Upper lobe of left lung (tissue), 4 donors: Measurements from ENCODE around the gene RERE.

Experiments used
- EP300 ChIP-seq, 4 donors: sonication (generic); formaldehyde crosslinking; IDR thresholded peaks; one replicate each; pipeline ENCODE4 v1.5.1; 2017; ENCODE audit warnings: antibody characterized with exemption in 4 of 4, control low read depth in 2 of 4
- POLR2A ChIP-seq, 4 donors: fragments of 450-650 bp; IDR thresholded peaks; one replicate each; pipeline ENCODE4 v1.5.1; 2016 to 2017; ENCODE audit warnings: antibody characterized with exemption in 4 of 4, mild to moderate bottlenecking in 2 of 4
- POLR2AphosphoS5 ChIP-seq, 2 donors: sonication (generic); formaldehyde crosslinking; IDR thresholded peaks; one replicate each; pipeline ENCODE4 v1.5.1; 2017; ENCODE audit warnings: antibody characterized with exemption in 2 of 2
- TF ChIP-seq, protein P1 (sequence below), 6 experiments: fragments of 450-650 bp in 4 of 6; fragments of 200-600 bp in 2 of 6; sonication (generic) in 2 of 6; IDR thresholded peaks; one replicate each; pipeline ENCODE4 v1.5.1; 2016 to 2019; ENCODE audit warnings: antibody characterized with exemption in 6 of 6

DNA sequence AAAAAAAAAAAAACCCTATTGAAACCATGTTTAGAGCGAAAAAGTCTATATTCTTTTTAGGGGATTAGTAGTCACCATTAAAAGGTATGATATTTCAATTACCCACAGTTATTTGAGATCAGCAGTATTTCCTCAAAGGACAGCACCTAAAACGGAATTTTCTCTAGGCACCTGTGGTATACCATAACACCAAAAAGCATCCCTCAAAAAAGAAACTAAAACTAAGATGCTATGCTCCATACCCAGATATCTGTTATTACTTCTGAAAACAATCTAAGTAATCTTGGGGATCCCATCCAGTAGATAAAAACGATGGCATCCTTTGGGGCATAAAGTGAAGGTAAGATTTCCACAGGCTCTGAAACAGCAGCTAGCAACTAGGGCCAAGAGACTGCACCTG lies 89.0 kb downstream of the RERE start:
- TF ChIP-seq EP300 (IDR thresholded peaks at IDR 0.05): no peak
- TF ChIP-seq, protein P1, sequence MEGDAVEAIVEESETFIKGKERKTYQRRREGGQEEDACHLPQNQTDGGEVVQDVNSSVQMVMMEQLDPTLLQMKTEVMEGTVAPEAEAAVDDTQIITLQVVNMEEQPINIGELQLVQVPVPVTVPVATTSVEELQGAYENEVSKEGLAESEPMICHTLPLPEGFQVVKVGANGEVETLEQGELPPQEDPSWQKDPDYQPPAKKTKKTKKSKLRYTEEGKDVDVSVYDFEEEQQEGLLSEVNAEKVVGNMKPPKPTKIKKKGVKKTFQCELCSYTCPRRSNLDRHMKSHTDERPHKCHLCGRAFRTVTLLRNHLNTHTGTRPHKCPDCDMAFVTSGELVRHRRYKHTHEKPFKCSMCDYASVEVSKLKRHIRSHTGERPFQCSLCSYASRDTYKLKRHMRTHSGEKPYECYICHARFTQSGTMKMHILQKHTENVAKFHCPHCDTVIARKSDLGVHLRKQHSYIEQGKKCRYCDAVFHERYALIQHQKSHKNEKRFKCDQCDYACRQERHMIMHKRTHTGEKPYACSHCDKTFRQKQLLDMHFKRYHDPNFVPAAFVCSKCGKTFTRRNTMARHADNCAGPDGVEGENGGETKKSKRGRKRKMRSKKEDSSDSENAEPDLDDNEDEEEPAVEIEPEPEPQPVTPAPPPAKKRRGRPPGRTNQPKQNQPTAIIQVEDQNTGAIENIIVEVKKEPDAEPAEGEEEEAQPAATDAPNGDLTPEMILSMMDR (IDR thresholded peaks at IDR 0.05): no peak
- no peak for TF ChIP-seq POLR2A (IDR thresholded peaks at IDR 0.05)
- TF ChIP-seq POLR2AphosphoS5 (IDR thresholded peaks at IDR 0.05): no peak
